Right atrium auricular region (tissue), 2 donors: ENCODE results near the gene FKBP5. TPM values are rescaled to one million over a fixed set of nuclear protein-coding genes. Genes with fewer than 3 reads are reported as not detected.
"Not testable (repeated sequence)": the region's sequence is repeated elsewhere in the genome, so short reads cannot be mapped to it uniquely, and the experiment has no call there.

ENCODE experiments used
- DNase-seq: peaks from one replicate; pipeline ENCODE4 v3.0.0-alpha.2; 2019; ENCODE audit warnings: low spot score
- H3K27ac ChIP-seq, 2 donors: fragments of 200-600 bp; sonication (generic); 1 replicate in 1 of 2; 2 replicates in 1 of 2; pipeline ENCODE4 v1.5.1; 2016 to 2019
- H3K27me3 ChIP-seq, 2 donors: fragments of 200-600 bp; sonication (generic); one replicate each; pipeline versions ENCODE4 v1.5.1 to v1.6.0; 2017 to 2019
- H3K36me3 ChIP-seq: fragments of 200-600 bp; sonication (generic); one replicate; pipeline ENCODE4 v1.5.1; 2016
- H3K4me1 ChIP-seq, 2 donors: fragments of 200-600 bp; sonication (generic); one replicate each; pipeline versions ENCODE4 v1.5.1 to v1.6.0; 2017 to 2019
- H3K4me3 ChIP-seq, 2 donors: fragments of 200-600 bp; sonication (generic); 1 replicate in 1 of 2; 2 replicates in 1 of 2; pipeline ENCODE4 v1.5.1; 2017 to 2019; ENCODE audit warnings: mild to moderate bottlenecking in 1 of 2, moderate library complexity in 1 of 2
- H3K9me3 ChIP-seq, 2 donors: fragments of 200-600 bp; sonication (generic); one replicate each; pipeline ENCODE4 v1.5.1; 2019
- total RNA-seq, 2 donors: library from RNA; depleted of rRNA; stranded (reverse); fragments of >200 nt; gene quantifications; one replicate each; pipeline ENCODE4 v1.1.0, GENCODE V29; 2016
- TF ChIP-seq, protein P1 (sequence below), 2 donors: fragments of 200-600 bp; sonication (generic); IDR thresholded peaks; one replicate each; pipeline ENCODE4 v1.5.1; 2019; ENCODE audit warnings: antibody characterized with exemption in 2 of 2

The FKBP5 gene
- total RNA-seq, 2 donors from 2014 or later: 135 TPM

DNA sequence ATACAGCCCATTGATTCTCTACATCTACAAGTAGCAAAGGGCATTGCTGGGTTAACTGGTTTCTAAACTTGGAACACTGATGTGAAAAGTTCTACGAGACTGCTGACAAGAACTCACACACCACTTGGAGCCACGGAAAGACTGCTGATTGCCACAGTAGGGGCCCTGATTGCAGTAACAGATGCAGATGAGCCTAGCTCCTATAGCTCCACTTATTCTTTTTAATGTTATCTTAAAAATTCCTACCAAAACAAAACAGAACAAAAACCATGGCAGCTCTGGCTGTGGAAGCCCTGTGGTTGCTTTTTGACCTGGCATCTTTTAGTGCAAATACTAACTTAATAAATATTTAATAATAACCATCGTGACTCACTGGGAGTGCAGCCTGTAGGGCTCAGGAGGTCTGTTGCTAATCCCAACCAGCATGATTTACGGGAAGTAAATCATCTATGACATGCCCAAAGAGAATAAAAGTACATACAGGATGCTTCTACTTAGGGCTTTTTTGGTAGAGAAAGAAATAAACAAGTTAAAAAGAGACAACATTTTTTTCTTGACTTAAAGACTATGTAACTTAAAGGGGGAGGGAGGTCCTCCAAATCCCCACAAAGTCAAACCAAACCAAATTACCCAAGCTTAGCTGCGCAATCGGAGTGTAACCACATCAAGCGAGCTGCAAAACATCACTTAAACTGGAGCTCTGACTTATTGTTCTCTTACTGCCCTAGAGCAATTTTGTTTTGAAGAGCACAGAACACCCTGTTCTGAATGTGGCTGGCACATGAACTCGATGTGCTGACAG, 87.2 kb downstream of the FKBP5 start:
- Histone ChIP-seq H3K27me3 (no peaks in the 10 kb centered on the region), H3K27ac (peak overlapping the region; percentile 96 to 98), H3K9me3 (no peaks in the 10 kb centered on the region), H3K36me3 (peaks cover 34% of the 10 kb centered on the region), H3K4me1 (peaks cover 0 to 75% of the 10 kb centered on the region in 2 donors), H3K4me3 (peak overlapping the region in 1 of 2 donors; percentile 25)
- TF ChIP-seq, protein P1, sequence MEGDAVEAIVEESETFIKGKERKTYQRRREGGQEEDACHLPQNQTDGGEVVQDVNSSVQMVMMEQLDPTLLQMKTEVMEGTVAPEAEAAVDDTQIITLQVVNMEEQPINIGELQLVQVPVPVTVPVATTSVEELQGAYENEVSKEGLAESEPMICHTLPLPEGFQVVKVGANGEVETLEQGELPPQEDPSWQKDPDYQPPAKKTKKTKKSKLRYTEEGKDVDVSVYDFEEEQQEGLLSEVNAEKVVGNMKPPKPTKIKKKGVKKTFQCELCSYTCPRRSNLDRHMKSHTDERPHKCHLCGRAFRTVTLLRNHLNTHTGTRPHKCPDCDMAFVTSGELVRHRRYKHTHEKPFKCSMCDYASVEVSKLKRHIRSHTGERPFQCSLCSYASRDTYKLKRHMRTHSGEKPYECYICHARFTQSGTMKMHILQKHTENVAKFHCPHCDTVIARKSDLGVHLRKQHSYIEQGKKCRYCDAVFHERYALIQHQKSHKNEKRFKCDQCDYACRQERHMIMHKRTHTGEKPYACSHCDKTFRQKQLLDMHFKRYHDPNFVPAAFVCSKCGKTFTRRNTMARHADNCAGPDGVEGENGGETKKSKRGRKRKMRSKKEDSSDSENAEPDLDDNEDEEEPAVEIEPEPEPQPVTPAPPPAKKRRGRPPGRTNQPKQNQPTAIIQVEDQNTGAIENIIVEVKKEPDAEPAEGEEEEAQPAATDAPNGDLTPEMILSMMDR (IDR thresholded peaks at IDR 0.05): no peak
- peak; percentile 84 for DNase-seq

DNA sequence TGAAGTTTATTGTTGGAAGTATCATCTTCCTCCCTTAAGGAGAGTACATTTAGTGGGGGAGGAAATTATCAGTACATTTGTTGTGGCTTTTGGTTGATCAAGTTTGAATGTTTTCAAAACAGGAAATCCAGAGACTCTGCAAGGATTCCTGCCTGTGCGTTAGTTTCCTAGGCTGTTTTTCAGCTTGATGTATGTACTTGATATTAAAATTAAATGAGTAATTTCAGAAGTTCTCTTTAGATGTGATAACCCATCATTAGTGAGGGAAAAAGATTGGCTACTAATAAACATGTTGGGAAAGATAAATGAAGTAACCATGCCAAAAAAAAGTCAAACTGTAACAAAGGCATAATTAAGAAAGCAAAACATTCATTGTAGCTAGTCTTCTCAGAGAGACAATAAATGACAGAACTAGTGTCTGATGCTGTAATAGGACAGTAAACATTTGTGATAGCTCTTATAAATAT, 88.0 kb downstream of the FKBP5 start:
- peaks cover 36% of the 10 kb centered on the region for H3K36me3 ChIP-seq
- H3K4me1 ChIP-seq: peaks cover 0 to 83% of the 10 kb centered on the region in 2 donors

DNA sequence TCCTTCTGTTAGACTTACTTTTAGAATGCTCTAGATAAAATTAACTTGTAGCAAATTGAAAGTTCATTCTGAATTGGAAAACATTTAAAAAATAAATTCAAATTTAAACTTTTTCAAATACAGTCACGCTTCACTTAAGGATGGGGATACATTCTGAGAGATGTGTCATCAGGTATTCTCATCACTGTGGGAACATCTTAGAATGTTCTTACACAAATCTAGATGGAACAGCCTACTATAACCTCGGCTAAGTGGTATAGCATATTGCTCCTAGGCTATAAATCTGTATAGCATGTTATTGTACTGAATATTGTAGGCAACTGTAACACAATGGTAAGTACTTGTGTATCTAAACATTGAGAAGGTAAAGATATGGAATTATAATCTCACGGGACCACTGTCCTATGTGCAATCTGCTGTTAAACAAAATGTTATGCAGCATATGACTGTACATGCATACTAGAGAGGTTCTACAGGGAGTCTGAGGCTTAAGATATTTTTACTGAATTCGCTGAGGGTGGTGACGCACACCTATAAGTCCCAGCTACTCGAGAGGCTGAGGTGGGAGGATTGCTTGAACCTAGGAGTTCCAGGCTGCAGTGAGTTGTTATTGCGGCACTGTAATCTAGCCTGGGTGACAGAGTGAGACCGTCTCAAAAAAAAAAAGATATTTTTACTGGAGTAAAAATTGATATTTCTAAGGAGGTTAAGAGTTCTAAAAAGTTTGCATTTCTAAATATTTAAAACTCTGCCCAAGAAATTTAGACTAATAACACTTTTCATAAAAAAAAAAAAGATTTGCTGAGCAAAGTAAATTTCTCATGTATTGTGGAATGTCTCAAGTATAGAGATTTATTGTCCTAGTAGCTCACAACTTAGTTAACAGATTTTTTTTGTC, 88.7 kb downstream of the FKBP5 start:
- Histone ChIP-seq H3K36me3 (peaks cover 37% of the 10 kb centered on the region), H3K27me3 (no peaks in the 10 kb centered on the region), H3K9me3 (no peaks in the 10 kb centered on the region), H3K4me1 (peaks cover 0 to 81% of the 10 kb centered on the region in 2 donors), H3K4me3 (no peak overlapping the region), H3K27ac (peak overlapping the region; percentile 96 to 98)
- TF ChIP-seq, protein P1 (IDR thresholded peaks at IDR 0.05): no peak
- DNase-seq: no peak

More for the DNA sequence above, 88.0 kb downstream of the FKBP5 start:
- Histone ChIP-seq H3K27me3 (no peaks in the 10 kb centered on the region), H3K27ac (peak overlapping the region; percentile 96 to 98), H3K9me3 (no peaks in the 10 kb centered on the region), H3K4me3 (peak overlapping the region in 1 of 2 donors; percentile 25)
- TF ChIP-seq, protein P1 (IDR thresholded peaks at IDR 0.05): no peak
- no peak for DNase-seq

DNA sequence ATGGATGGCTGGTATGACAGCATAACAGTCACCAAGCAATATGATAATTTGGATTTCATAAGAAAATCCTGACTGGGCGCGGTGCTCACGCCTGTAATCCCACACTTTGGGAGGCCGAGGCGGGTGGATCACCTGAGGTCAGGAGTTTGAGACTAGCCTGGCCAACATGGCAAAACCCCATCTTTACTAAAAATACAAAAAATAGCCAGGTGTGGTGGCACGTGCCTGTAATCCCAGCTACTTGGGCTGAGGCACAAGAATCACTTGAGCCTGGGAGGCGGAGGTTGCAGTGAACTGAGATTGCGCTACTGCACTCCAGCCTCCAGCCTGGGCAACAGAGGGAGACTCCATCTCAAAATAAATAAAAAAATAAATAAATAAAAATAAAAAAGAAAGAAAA, 90.1 kb downstream of the FKBP5 start:
- H3K4me3 ChIP-seq, H3K9me3 ChIP-seq, DNase-seq, H3K27me3 ChIP-seq: not testable (repeated sequence)
- Histone ChIP-seq H3K27ac (peak overlapping the region; percentile 96 to 98), H3K4me1 (peaks cover 0 to 76% of the 10 kb centered on the region in 2 donors), H3K36me3 (peaks cover 51% of the 10 kb centered on the region)

GRCh38 chr6:35596448-35597442, 92.0 kb downstream of the FKBP5 start:
- TF ChIP-seq, protein P1 (IDR thresholded peaks at IDR 0.05): no peak
- H3K4me3 ChIP-seq: no peak overlapping the region
- H3K27me3 ChIP-seq: no peaks in the 10 kb centered on the region
- peaks cover 0 to 76% of the 10 kb centered on the region in 2 donors for H3K4me1 ChIP-seq
- no peak for DNase-seq
- no peaks in the 10 kb centered on the region for H3K9me3 ChIP-seq
- peak overlapping the region; percentile 21 to 98 for H3K27ac ChIP-seq
- peaks cover 70% of the 10 kb centered on the region for H3K36me3 ChIP-seq
